ENCODE data around the gene SLC6A18. TPM values are rescaled to one million over a fixed set of nuclear protein-coding genes. Genes with fewer than 3 reads are reported as not detected.

Gene SLC6A18
- polyA plus RNA-seq, 1 of the 3 experiments (the other 2 are of a cell fraction): not detected

- no peaks in the 10 kb centered on the region for H3K9me3 ChIP-seq
- H3K9ac ChIP-seq: no peak overlapping the region
- no peaks in the 10 kb centered on the region for H3K36me3 ChIP-seq (replicated peaks in 1 of 2; ENCODE audit: control insufficient read depth in 1 of 2, insufficient read depth in 2 of 2, low read length in 1 of 2)
- no peaks in the 10 kb centered on the region for H3F3A ChIP-seq (replicated peaks; ENCODE audit: insufficient read depth)
- no peak overlapping the region for H2AFZ ChIP-seq (ENCODE audit: low read depth)
- no peaks in the 10 kb centered on the region for H3K4me1 ChIP-seq (ENCODE audit: control insufficient read depth in 1 of 2, insufficient read depth in 2 of 2, low read depth in 1 of 2, low read length in 1 of 2)
- no peak overlapping the region for H3K4me2 ChIP-seq
- TF ChIP-seq, protein P1, sequence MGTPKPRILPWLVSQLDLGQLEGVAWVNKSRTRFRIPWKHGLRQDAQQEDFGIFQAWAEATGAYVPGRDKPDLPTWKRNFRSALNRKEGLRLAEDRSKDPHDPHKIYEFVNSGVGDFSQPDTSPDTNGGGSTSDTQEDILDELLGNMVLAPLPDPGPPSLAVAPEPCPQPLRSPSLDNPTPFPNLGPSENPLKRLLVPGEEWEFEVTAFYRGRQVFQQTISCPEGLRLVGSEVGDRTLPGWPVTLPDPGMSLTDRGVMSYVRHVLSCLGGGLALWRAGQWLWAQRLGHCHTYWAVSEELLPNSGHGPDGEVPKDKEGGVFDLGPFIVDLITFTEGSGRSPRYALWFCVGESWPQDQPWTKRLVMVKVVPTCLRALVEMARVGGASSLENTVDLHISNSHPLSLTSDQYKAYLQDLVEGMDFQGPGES (IDR thresholded peaks at IDR 0.05; ENCODE audit: low read depth, low read length): no peak
- TF ChIP-seq RXRA (IDR thresholded peaks at IDR 0.05; ENCODE audit: borderline replicate concordance, low read depth) (no peak), RCOR1 (IDR thresholded peaks at IDR 0.05; ENCODE audit: low read length) (no peak), TAF1 (IDR thresholded peaks at IDR 0.05; ENCODE audit: borderline replicate concordance, low read depth, low read length) (no peak), FOXJ3 (CRISPR knock-in tag; IDR thresholded peaks at IDR 0.05) (no peak), TEAD4 (IDR thresholded peaks at IDR 0.05; ENCODE audit: borderline replicate concordance, insufficient read depth) (no peak), MEF2A (IDR thresholded peaks at IDR 0.05; ENCODE audit: borderline replicate concordance, low read depth) (no peak), MXI1 (IDR thresholded peaks at IDR 0.05; ENCODE audit: low read depth, low read length) (no peak), REST (IDR thresholded peaks at IDR 0.05; ENCODE audit: low read depth, low read length) (no peak), ELF1 (IDR thresholded peaks at IDR 0.05) (no peak), RFX5 (IDR thresholded peaks at IDR 0.05; ENCODE audit: low read length) (no peak), TCF12 (IDR thresholded peaks at IDR 0.05) (no peak), FOXM1 (IDR thresholded peaks at IDR 0.05; ENCODE audit: low read depth) (no peak), EP300 (IDR thresholded peaks at IDR 0.05; ENCODE audit: borderline replicate concordance in 1 of 2, low read depth in 1 of 2, low read length in 1 of 2) (no peak), FOSL2 (IDR thresholded peaks at IDR 0.05; ENCODE audit: borderline replicate concordance, low read depth) (no peak), USF2 (IDR thresholded peaks at IDR 0.05; ENCODE audit: borderline replicate concordance, low read depth, low read length) (no peak)
- TF ChIP-seq, protein P2, sequence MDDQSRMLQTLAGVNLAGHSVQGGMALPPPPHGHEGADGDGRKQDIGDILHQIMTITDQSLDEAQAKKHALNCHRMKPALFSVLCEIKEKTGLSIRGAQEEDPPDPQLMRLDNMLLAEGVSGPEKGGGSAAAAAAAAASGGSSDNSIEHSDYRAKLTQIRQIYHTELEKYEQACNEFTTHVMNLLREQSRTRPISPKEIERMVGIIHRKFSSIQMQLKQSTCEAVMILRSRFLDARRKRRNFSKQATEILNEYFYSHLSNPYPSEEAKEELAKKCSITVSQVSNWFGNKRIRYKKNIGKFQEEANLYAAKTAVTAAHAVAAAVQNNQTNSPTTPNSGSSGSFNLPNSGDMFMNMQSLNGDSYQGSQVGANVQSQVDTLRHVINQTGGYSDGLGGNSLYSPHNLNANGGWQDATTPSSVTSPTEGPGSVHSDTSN (IDR thresholded peaks at IDR 0.05): no peak
- WGBS (ENCODE audit: low lambda C conversion rate): 36% methylated on average over 13 of the region's 26 CpGs
- no peaks in the 10 kb centered on the region for H3K79me2 ChIP-seq (ENCODE audit: insufficient read depth)
- no peaks in the 10 kb centered on the region for H4K20me1 ChIP-seq (ENCODE audit: insufficient read depth)
- ChIA-PET CTCF (interaction anchor here (4.6 kb wide), 1 partner anchor 35 kb away, joined by 23 read pairs; no protein-coding TSS in a partner anchor), POLR2A (no interaction called here)
- no peak overlapping the region for H3K4me3 ChIP-seq (ENCODE audit: low read depth in 2 of 2, low read length in 1 of 2)
- no peaks in the 10 kb centered on the region for H3K9me2 ChIP-seq
- DNase-seq: no peak
- no peak overlapping the region for H3K27ac ChIP-seq (ENCODE audit: low read depth in 2 of 2, low read length in 1 of 2)
- H3K27me3 ChIP-seq (ENCODE audit: insufficient read depth): peaks cover 67% of the 10 kb centered on the region
Measured at GRCh38 chr5:1202026-1202797, 23.0 kb upstream of the SLC6A18 start.

All from SK-N-SH (cell line).